Neuronal stem cell (in vitro differentiated cells): ENCODE data around the gene CRYGS.
"Not testable (repeated sequence)": the region's sequence is repeated elsewhere in the genome, so short reads cannot be mapped to it uniquely, and the experiment has no call there.

Source experiments
- DNase-seq: peaks from one replicate; pipeline ENCODE4 v3.0.0-alpha.2; 2013; ENCODE audit warnings: low spot score
- H2AFZ ChIP-seq: one replicate; pipeline ENCODE4 v1.6.1; 2013; ENCODE audit warnings: mild to moderate bottlenecking, low read length, inconsistent platforms
- H2AK5ac ChIP-seq: 2 replicates; pipeline ENCODE4 v1.6.1; 2013; ENCODE audit warnings: low read depth, mild to moderate bottlenecking, inconsistent platforms, low read length, moderate library complexity, mixed read lengths
- H2BK120ac ChIP-seq: 2 replicates; pipeline ENCODE4 v1.6.1; 2013; ENCODE audit warnings: low read depth, mild to moderate bottlenecking, inconsistent platforms, low read length, moderate library complexity, mixed read lengths
- H2BK12ac ChIP-seq: one replicate; pipeline ENCODE4 v1.6.1; 2013; ENCODE audit warnings: low read length, inconsistent platforms
- H2BK15ac ChIP-seq: 2 replicates; pipeline ENCODE4 v1.6.1; 2013; ENCODE audit warnings: mild to moderate bottlenecking, low read length, inconsistent platforms, mixed read lengths
- H2BK5ac ChIP-seq: one replicate; pipeline ENCODE4 v1.6.1; 2013; ENCODE audit warnings: inconsistent platforms, mild to moderate bottlenecking, low read length, moderate library complexity
- H3K14ac ChIP-seq: one replicate; pipeline ENCODE4 v1.6.1; 2013; ENCODE audit warnings: low read length, inconsistent platforms
- H3K18ac ChIP-seq: 2 replicates; pipeline ENCODE4 v1.6.1; 2013; ENCODE audit warnings: low read length, inconsistent platforms
- H3K23ac ChIP-seq: 2 replicates; pipeline ENCODE4 v1.6.1; 2013; ENCODE audit warnings: low read depth, mild to moderate bottlenecking, mixed read lengths, low read length, inconsistent platforms; ENCODE audit not compliant: poor library complexity
- H3K27ac ChIP-seq: replicated peaks from 3 replicates; pipeline ENCODE4 v1.5.1; 2013; ENCODE audit warnings: low read length, inconsistent platforms
- H3K27me3 ChIP-seq, 3 experiments: 2 replicates each; pipeline ENCODE4 v1.6.1; 2013; ENCODE audit warnings: low read length in 3 of 3, mild to moderate bottlenecking in 2 of 3, inconsistent platforms in 1 of 3, low read depth in 1 of 3, mixed read lengths in 1 of 3, moderate library complexity in 1 of 3; ENCODE audit not compliant: control insufficient read depth in 3 of 3, insufficient read depth in 3 of 3
- H3K36me3 ChIP-seq, 2 donors: replicated peaks in 1 of 2; 2 replicates each; pipeline ENCODE4 v1.6.1; 2013; ENCODE audit warnings: low read length in 2 of 2; ENCODE audit not compliant: control insufficient read depth in 2 of 2, insufficient read depth in 2 of 2
- H3K4ac ChIP-seq: 2 replicates; pipeline ENCODE4 v1.6.1; 2013; ENCODE audit warnings: inconsistent platforms, mild to moderate bottlenecking, low read length, moderate library complexity
- H3K4me1 ChIP-seq, 2 donors: 1 replicate in 1 of 2; 2 replicates in 1 of 2; pipeline ENCODE4 v1.6.1; 2013; ENCODE audit warnings: low read length in 2 of 2, low read depth in 1 of 2; ENCODE audit not compliant: control insufficient read depth in 2 of 2, insufficient read depth in 1 of 2
- H3K4me2 ChIP-seq: one replicate; pipeline ENCODE4 v1.6.1; 2013; ENCODE audit warnings: mild to moderate bottlenecking, low read length, inconsistent platforms; ENCODE audit not compliant: insufficient read depth, poor library complexity, severe bottlenecking
- H3K4me3 ChIP-seq, 2 donors: 2 replicates each; pipeline ENCODE4 v1.5.1; 2013; ENCODE audit warnings: low read length in 2 of 2, mild to moderate bottlenecking in 2 of 2, inconsistent platforms in 1 of 2, moderate library complexity in 1 of 2
- H3K79me1 ChIP-seq: one replicate; pipeline ENCODE4 v1.6.1; 2013; ENCODE audit warnings: low read depth, mild to moderate bottlenecking, inconsistent platforms, low read length, moderate library complexity
- H3K9ac ChIP-seq: one replicate; pipeline ENCODE4 v1.6.1; 2013; ENCODE audit warnings: mild to moderate bottlenecking, low read depth, low read length, inconsistent platforms; ENCODE audit not compliant: poor library complexity
- H3K9me3 ChIP-seq, 2 donors: replicated peaks in 1 of 2; 2 replicates each; pipeline versions ENCODE3 to v1.6.1; 2013; ENCODE audit warnings: low read length in 2 of 2, mild to moderate bottlenecking in 2 of 2, inconsistent platforms in 1 of 2, low read depth in 1 of 2, mixed read lengths in 1 of 2, moderate library complexity in 1 of 2; ENCODE audit not compliant: control insufficient read depth in 2 of 2, insufficient read depth in 1 of 2
- H4K8ac ChIP-seq: one replicate; pipeline ENCODE4 v1.6.1; 2013; ENCODE audit warnings: low read depth, mild to moderate bottlenecking, inconsistent platforms, low read length, moderate library complexity
- H4K91ac ChIP-seq: one replicate; pipeline ENCODE4 v1.6.1; 2013; ENCODE audit warnings: low read length, low read depth, mild to moderate bottlenecking, inconsistent platforms; ENCODE audit not compliant: poor library complexity
- WGBS, 2 donors: extraction: QIAGEN DNeasy Blood & Tissue Kit; methylation state at CpG; one replicate each; pipeline ENCODE4 v1.1.7; 2013; ENCODE audit warnings: missing lambda C conversion rate in 2 of 2, mixed read lengths in 1 of 2; ENCODE audit not compliant: insufficient read length in 2 of 2, insufficient replicate concordance in 1 of 2; ENCODE audit errors: extremely low coverage in 2 of 2; 5-methylcytosine and 5-hydroxymethylcytosine counted together

The CRYGS gene

DNA sequence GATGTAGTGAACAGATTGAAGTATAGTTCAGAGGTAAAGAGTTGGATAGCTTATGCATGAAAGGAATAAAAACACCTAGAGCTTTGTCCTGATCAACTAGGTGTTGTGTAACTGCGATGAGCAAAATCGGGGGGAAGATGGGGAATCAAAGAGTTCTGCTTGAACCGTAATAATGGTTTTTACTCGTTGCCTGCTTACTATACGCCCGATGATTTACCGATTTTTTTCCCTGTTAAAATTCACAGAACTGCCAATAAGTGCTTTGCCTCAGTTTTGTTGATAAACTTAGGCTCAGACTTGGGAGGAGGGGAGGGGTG lies 25.6 kb upstream of the CRYGS start:
- Histone ChIP-seq H3K27ac (no peak overlapping the region), H2BK12ac (no peak overlapping the region), H3K4me1 (peaks cover 6 to 10% of the 10 kb centered on the region in 2 donors), H4K8ac (no peak overlapping the region), H2BK120ac (no peak overlapping the region), H3K4me3 (peak overlapping the region; percentile 76 to 90), H3K4ac (no peak overlapping the region), H3K36me3 (peaks cover 0 to 29% of the 10 kb centered on the region in 2 donors), H4K91ac (no peak overlapping the region), H2BK15ac (no peak overlapping the region), H3K27me3 (no peaks in the 10 kb centered on the region), H3K18ac (no peak overlapping the region), H3K4me2 (peak overlapping the region; percentile 72), H3K14ac (no peak overlapping the region), H3K23ac (no peak overlapping the region), H2AK5ac (no peak overlapping the region), H3K9ac (no peak overlapping the region), H2AFZ (peak overlapping the region; percentile 89), H3K79me1 (peaks cover 8% of the 10 kb centered on the region), H3K9me3 (no peaks in the 10 kb centered on the region), H2BK5ac (no peak overlapping the region)
- DNase-seq: no peak
- no CpG with 5 or more reads among the region's 7 CpGs for WGBS, 2 donors

DNA sequence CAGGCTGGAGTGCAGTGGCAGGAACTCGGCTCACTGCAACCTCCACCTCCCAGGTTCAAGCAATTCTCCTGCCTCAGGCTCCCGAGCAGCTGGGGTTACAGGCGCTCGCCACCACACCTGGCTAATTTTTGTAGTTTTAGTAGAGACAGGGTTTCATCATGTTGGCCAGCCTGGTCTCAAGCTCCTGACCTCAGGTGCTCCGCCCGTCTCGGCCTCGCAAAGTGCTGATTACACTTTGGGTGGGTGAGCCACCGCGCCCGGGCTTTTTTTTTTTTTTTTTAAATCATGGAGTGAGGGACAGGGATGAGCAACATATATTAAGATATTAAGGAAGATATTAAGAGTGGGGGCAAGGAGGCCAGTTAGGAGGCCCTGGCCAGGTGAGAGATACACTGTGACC lies 25.2 kb upstream of the CRYGS start:
- H2BK5ac ChIP-seq, H2BK12ac ChIP-seq, H2BK120ac ChIP-seq, H2AK5ac ChIP-seq, H3K4me1 ChIP-seq, H3K18ac ChIP-seq, H4K91ac ChIP-seq, H3K4ac ChIP-seq, H3K9ac ChIP-seq, H3K27me3 ChIP-seq, H3K79me1 ChIP-seq, H3K14ac ChIP-seq, H4K8ac ChIP-seq, H3K27ac ChIP-seq, H3K9me3 ChIP-seq, DNase-seq, H3K23ac ChIP-seq, H2AFZ ChIP-seq, H2BK15ac ChIP-seq: not testable (repeated sequence)
- WGBS, 2 donors: no CpG with 5 or more reads among the region's 11 CpGs
- H3K36me3 ChIP-seq: peaks cover 0 to 25% of the 10 kb centered on the region in 2 donors
- peak overlapping the region in 1 of 2 donors; percentile 76 for H3K4me3 ChIP-seq
- H3K4me2 ChIP-seq: peak overlapping the region; percentile 72

DNA sequence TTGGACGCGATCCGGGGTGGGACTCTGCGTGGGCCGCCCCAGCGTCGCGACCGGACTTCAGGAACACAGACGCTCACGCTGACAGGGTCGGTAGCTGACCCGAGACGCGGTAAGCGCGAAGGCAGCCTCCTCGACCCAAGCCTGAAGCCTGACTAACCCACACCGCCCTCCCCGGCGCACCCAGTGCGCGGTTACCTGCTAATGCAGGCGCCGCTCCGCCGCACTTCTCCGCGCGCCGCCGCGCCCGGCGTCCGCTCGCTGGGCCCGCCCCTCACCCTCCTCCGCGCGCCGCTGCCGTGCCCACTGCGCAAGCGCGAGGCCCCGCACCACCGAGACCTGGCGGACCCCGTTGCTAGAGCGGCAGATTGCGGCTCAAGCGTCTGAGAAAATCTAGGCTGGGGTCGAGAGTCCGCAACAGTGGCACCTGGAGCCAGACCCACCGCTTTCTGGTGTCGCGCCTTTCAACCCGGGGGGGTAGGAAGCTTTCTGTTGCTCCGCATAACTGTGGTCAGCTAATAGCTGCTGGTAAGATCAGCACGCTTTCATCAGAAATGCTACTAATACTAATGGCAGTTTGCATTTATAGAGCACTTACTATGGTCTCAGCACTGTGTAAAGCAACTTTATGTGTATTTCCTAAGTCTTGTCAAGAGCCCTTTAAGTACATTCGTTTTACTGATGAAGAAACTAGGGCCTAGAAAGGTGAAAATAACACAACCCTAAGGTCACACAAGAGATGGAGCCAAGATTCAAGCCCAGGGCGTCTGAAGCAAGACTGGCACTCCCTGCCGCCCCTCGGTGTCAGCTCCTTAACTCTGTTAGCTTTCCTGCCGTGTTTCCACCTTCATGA lies 23.1 kb upstream of the CRYGS start, which contains the start of gene TBCCD1:
TBCCD1 (minus strand) TSS at position 268 of the 850 bp plus-strand sequence. CDS start 3,010 bp downstream, outside the sequence.
- Histone ChIP-seq H2AFZ (peak within 1 kb of the TSS; percentile 99), H3K14ac (peak within 1 kb of the TSS; percentile 23), H3K4me3 (peak within 1 kb of the TSS; percentile 99), H2BK12ac (no peak within 1 kb of the TSS), H4K91ac (no peak within 1 kb of the TSS), H2BK120ac (no peak within 1 kb of the TSS), H3K18ac (peak within 1 kb of the TSS; percentile 95), H3K4me1 (peaks cover 6 to 10% of the 10 kb centered on the region in 2 donors), H3K27me3 (no peaks in the 10 kb centered on the region), H2BK5ac (peak within 1 kb of the TSS; percentile 40), H3K23ac (peak within 1 kb of the TSS; percentile 100), H3K36me3 (peaks cover 0 to 20% of the 10 kb centered on the region in 2 donors), H3K27ac (peak within 1 kb of the TSS; percentile 75), H3K4me2 (peak within 1 kb of the TSS; percentile 78), H2BK15ac (peak within 1 kb of the TSS; percentile 94), H3K79me1 (peaks cover 8% of the 10 kb centered on the region), H3K9ac (peak within 1 kb of the TSS; percentile 98), H2AK5ac (peak within 1 kb of the TSS; percentile 41), H4K8ac (no peak within 1 kb of the TSS), H3K4ac (no peak within 1 kb of the TSS), H3K9me3 (no peaks in the 10 kb centered on the region)
- DNase-seq: peak; percentile 94
- no CpG with 5 or more reads among the region's 66 CpGs for WGBS, 2 donors

DNA sequence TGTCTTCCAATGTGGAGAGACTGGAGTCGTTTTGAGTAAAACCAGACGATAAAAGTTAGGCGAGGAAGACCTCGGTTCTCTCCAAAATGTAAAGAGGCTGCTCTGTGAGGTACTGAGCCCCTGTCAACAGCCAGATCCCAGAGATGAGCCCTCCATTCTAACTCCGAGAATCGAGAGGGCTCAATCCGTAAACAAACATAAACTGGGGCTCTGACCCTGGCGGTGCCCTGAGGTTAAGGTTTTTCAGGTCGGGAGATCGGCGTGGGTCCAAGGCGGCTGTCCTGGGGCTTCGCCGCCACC lies 22.5 kb upstream of the CRYGS start:
- no CpG with 5 or more reads among the region's 14 CpGs for WGBS, 2 donors
- H3K36me3 ChIP-seq: peaks cover 0 to 20% of the 10 kb centered on the region in 2 donors
- peak; percentile 17 for DNase-seq
- peak overlapping the region; percentile 95 for H3K18ac ChIP-seq
- no peaks in the 10 kb centered on the region for H3K9me3 ChIP-seq
- peaks cover 8% of the 10 kb centered on the region for H3K79me1 ChIP-seq
- H2BK5ac ChIP-seq: peak overlapping the region; percentile 40
- H3K27me3 ChIP-seq: no peaks in the 10 kb centered on the region
- H3K4me3 ChIP-seq: peak overlapping the region; percentile 99
- peaks cover 6 to 10% of the 10 kb centered on the region in 2 donors for H3K4me1 ChIP-seq
- H2AFZ ChIP-seq: peak overlapping the region; percentile 99
- H3K23ac ChIP-seq: peak overlapping the region; percentile 100
- H4K91ac ChIP-seq: no peak overlapping the region
- peak overlapping the region; percentile 94 for H2BK15ac ChIP-seq
- H3K9ac ChIP-seq: peak overlapping the region; percentile 98
- no peak overlapping the region for H3K4ac ChIP-seq
- H2BK12ac ChIP-seq: no peak overlapping the region
- no peak overlapping the region for H4K8ac ChIP-seq
- H3K14ac ChIP-seq: peak overlapping the region; percentile 23
- peak overlapping the region; percentile 41 for H2AK5ac ChIP-seq
- H2BK120ac ChIP-seq: no peak overlapping the region
- H3K27ac ChIP-seq: peak overlapping the region; percentile 75
- H3K4me2 ChIP-seq: peak overlapping the region; percentile 78
